Upper lobe of right lung (tissue), 1 donor: Measurements from ENCODE around the gene GRN. TPM values are rescaled to one million over a fixed set of nuclear protein-coding genes. Genes with fewer than 3 reads are reported as not detected.
A peak's percentile ranks its signal among the peaks of the same experiment; 100 is the strongest.

Source experiments
- ATAC-seq: fragments of 200-7000 bp; cut with Tn5 transposase; one replicate; pipeline ENCODE4 v1.9.1; 2020; ENCODE audit warnings: mild to moderate bottlenecking, moderate library complexity
- DNase-seq: peaks from one replicate; pipeline ENCODE4 v3.0.0-alpha.2; 2020
- H3K27ac ChIP-seq: fragments of 200-600 bp; one replicate; pipeline ENCODE4 v1.8.0; 2022
- H3K27me3 ChIP-seq: fragments of 200-600 bp; one replicate; pipeline ENCODE4 v1.8.0; 2022; ENCODE audit warnings: mild to moderate bottlenecking
- H3K36me3 ChIP-seq: fragments of 200-600 bp; one replicate; pipeline ENCODE4 v1.8.0; 2022
- H3K4me1 ChIP-seq: fragments of 200-600 bp; one replicate; pipeline ENCODE4 v1.8.0; 2022
- H3K4me3 ChIP-seq: fragments of 200-600 bp; one replicate; pipeline ENCODE4 v1.8.0; 2022; ENCODE audit warnings: mild to moderate bottlenecking
- H3K9me3 ChIP-seq: fragments of 200-600 bp; one replicate; pipeline ENCODE4 v1.8.0; 2022
- CTCF ChIP-seq: fragments of 200-600 bp; IDR thresholded peaks from one replicate; pipeline ENCODE4 v1.8.0; 2022; ENCODE audit warnings: antibody characterized with exemption
- intact Hi-C: fragments of 100-400 bp; cut with DNase I; formaldehyde crosslinking; loops from one replicate; pipeline ENCODE4 v1.11.0; 2022
- total RNA-seq: library from RNA; stranded (reverse); fragmentation: NEBNext Ultra II Directional; extraction: Animal tissue kit (Norgen Biotek cat#: 25700); gene quantifications from one replicate; pipeline ENCODE4 v1.2.1, GENCODE V29; 2021
- donor health status: DM: no; HTN: yes; CAD: no; lungs with severe emphysema.

Gene GRN
- total RNA-seq, 1 donor from 2014 or later: 722 TPM

- no peak for ATAC-seq
- Histone ChIP-seq H3K9me3 (no peaks in the 10 kb centered on the region), H3K27me3 (no peaks in the 10 kb centered on the region), H3K36me3 (no peaks in the 10 kb centered on the region), H3K4me3 (no peak overlapping the region), H3K27ac (no peak overlapping the region), H3K4me1 (peaks cover 12% of the 10 kb centered on the region)
- intact Hi-C loops: no loop called here
- no peak for DNase-seq
- no peak for TF ChIP-seq CTCF
These were observed 15.0 kb downstream of the GRN start for GRCh38 chr17:44360144-44360533.

GRCh38 chr17:44360826-44361225 is 15.7 kb downstream of the GRN start:
- Histone ChIP-seq H3K4me1 (peaks cover 12% of the 10 kb centered on the region), H3K36me3 (no peaks in the 10 kb centered on the region), H3K27me3 (no peaks in the 10 kb centered on the region), H3K9me3 (no peaks in the 10 kb centered on the region), H3K4me3 (no peak overlapping the region), H3K27ac (no peak overlapping the region)
- DNase-seq (no peak), ATAC-seq (no peak)
- intact Hi-C loops: no loop called here
- no peak for TF ChIP-seq CTCF

GRCh38 chr17:44361292-44362260 is 16.5 kb downstream of the GRN start:
- no peaks in the 10 kb centered on the region for H3K36me3 ChIP-seq
- no peak overlapping the region for H3K4me3 ChIP-seq
- no peaks in the 10 kb centered on the region for H3K9me3 ChIP-seq
- DNase-seq (no peak), ATAC-seq (no peak)
- H3K27ac ChIP-seq: no peak overlapping the region
- H3K27me3 ChIP-seq: no peaks in the 10 kb centered on the region
- peaks cover 12% of the 10 kb centered on the region for H3K4me1 ChIP-seq
- TF ChIP-seq CTCF: no peak
- intact Hi-C loops: no loop called here

- no peaks in the 10 kb centered on the region for H3K27me3 ChIP-seq
- H3K4me1 ChIP-seq: peaks cover 12% of the 10 kb centered on the region
- H3K4me3 ChIP-seq: peak overlapping the region; percentile 60
- ATAC-seq: no peak
- TF ChIP-seq CTCF: no peak
- H3K9me3 ChIP-seq: no peaks in the 10 kb centered on the region
- intact Hi-C loops: no loop called here
- H3K36me3 ChIP-seq: no peaks in the 10 kb centered on the region
- DNase-seq: no peak
- H3K27ac ChIP-seq: no peak overlapping the region
These were observed 17.4 kb downstream of the GRN start for GRCh38 chr17:44362459-44362948.

GRCh38 chr17:44362949-44363612 is 18.0 kb downstream of the GRN start:
- Histone ChIP-seq H3K4me3 (peak overlapping the region; percentile 60), H3K36me3 (no peaks in the 10 kb centered on the region), H3K9me3 (no peaks in the 10 kb centered on the region), H3K27me3 (no peaks in the 10 kb centered on the region), H3K27ac (no peak overlapping the region), H3K4me1 (peaks cover 12% of the 10 kb centered on the region)
- no peak for TF ChIP-seq CTCF
- intact Hi-C loops: no loop called here
- ATAC-seq: peak; percentile 10
- peak; percentile 64 for DNase-seq
